Measurements from ENCODE around the gene RAVER2. TPM values are rescaled to one million over a fixed set of nuclear protein-coding genes. Genes with fewer than 3 reads are reported as not detected.
"Not testable (repeated sequence)": the region's sequence is repeated elsewhere in the genome, so short reads cannot be mapped to it uniquely, and the experiment has no call there.

The RAVER2 gene
- total RNA-seq, 2 experiments from 2014 or later, result 0.70 to 1.2 TPM

- no peaks in the 10 kb centered on the region for H3K36me3 Mint-ChIP-seq (ENCODE audit: low read depth)
- CTCF ChIA-PET, result interaction anchor here (0.7 kb wide), 1 partner anchor 785 kb away, joined by 3 read pairs; no protein-coding TSS in a partner anchor
Measured at GRCh38 chr1:64750875-64751274, 6.0 kb downstream of the RAVER2 start.

DNA sequence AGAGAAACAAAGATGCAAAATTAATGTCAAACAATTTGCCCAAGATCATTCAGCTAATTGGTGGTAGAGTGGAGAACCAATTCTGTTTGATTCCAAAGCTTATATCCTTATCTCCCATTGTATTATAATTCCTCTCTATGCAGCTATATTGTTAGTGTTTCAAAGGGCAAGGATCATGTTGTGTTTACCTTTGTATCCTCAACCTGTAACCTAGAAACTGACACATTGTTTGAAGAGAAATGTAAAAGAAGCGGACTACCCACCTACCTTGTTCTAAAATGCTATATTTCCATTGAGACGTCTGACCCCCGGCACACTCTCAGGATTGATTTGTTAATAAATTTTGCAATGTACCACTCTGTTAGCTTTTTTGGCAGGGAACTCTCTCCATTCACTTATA lies 9.3 kb downstream of the RAVER2 start:
- DNase-seq (no peak), ATAC-seq (no peak)
- Mint-ChIP-seq H3K27me3 (ENCODE audit: low read depth) (peaks cover 12% of the 10 kb centered on the region), H3K36me3 (ENCODE audit: low read depth) (no peaks in the 10 kb centered on the region), H3K27ac (no peak overlapping the region), H3K4me3 (no peak overlapping the region), H3K4me1 (ENCODE audit: low read depth) (no peaks in the 10 kb centered on the region), H3K9me3 (ENCODE audit: insufficient read depth) (no peaks in the 10 kb centered on the region)
- POLR2A ChIA-PET, result no interaction called here
- CTCF ChIA-PET, result interaction anchor here (1.6 kb wide), 1 partner anchor 69 kb away, joined by 5 read pairs; no protein-coding TSS in a partner anchor

More at GRCh38 chr1:64750875-64751274, 6.0 kb downstream of the RAVER2 start:
- DNase-seq, result no peak
- Mint-ChIP-seq H3K9me3 (ENCODE audit: insufficient read depth) (no peaks in the 10 kb centered on the region), H3K4me1 (ENCODE audit: low read depth) (peaks cover 1% of the 10 kb centered on the region), H3K27ac (no peak overlapping the region), H3K27me3 (ENCODE audit: low read depth) (peaks cover 18% of the 10 kb centered on the region), H3K4me3 (no peak overlapping the region)
- ATAC-seq, result no peak
- POLR2A ChIA-PET, result no interaction called here

- Mint-ChIP-seq H3K36me3 (ENCODE audit: low read depth) (no peaks in the 10 kb centered on the region), H3K4me3 (no peak overlapping the region), H3K4me1 (ENCODE audit: low read depth) (no peaks in the 10 kb centered on the region), H3K27ac (no peak overlapping the region), H3K27me3 (ENCODE audit: low read depth) (peaks cover 14% of the 10 kb centered on the region), H3K9me3 (ENCODE audit: insufficient read depth) (no peaks in the 10 kb centered on the region)
- DNase-seq, result no peak
- no peak for ATAC-seq
- ChIA-PET CTCF (no interaction called here), POLR2A (no interaction called here)
Measured at GRCh38 chr1:64755361-64755760, 10.5 kb downstream of the RAVER2 start.

DNA sequence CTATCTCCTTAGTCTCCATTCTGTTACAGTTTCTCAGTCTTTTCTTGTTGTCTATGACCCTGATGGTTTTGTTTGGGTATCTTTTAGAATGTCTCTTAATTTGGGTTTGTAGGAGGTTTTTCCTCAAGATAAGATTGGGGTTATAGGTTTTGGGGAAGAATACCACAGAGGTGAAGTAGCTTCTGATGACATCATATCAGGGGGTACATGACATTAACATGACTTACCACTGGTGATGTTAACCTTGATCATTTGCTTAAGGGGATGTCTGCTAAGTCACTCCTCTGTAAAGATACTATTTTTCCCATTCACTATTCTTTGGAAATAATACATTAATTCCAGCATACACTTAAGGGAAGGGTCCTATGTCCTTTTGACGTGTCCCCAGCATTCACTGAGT lies 11.9 kb downstream of the RAVER2 start:
- POLR2A ChIA-PET, result no interaction called here
- Mint-ChIP-seq H3K9me3 (ENCODE audit: insufficient read depth) (no peaks in the 10 kb centered on the region), H3K4me3 (no peak overlapping the region), H3K4me1 (ENCODE audit: low read depth) (no peaks in the 10 kb centered on the region), H3K27me3 (ENCODE audit: low read depth) (peaks cover 10% of the 10 kb centered on the region), H3K27ac (no peak overlapping the region), H3K36me3 (ENCODE audit: low read depth) (no peaks in the 10 kb centered on the region)
- no peak for DNase-seq
- ATAC-seq, result no peak
- CTCF ChIA-PET, result interaction anchor here (1.2 kb wide), 1 partner anchor 13 kb away, joined by 3 read pairs; no protein-coding TSS in a partner anchor

GRCh38 chr1:64757213-64757612 lies 12.3 kb downstream of the RAVER2 start:
- Mint-ChIP-seq H3K36me3 (ENCODE audit: low read depth) (no peaks in the 10 kb centered on the region), H3K9me3 (ENCODE audit: insufficient read depth) (no peaks in the 10 kb centered on the region), H3K4me1 (ENCODE audit: low read depth) (no peaks in the 10 kb centered on the region), H3K27ac (no peak overlapping the region), H3K4me3 (no peak overlapping the region), H3K27me3 (ENCODE audit: low read depth) (peaks cover 8% of the 10 kb centered on the region)
- DNase-seq, result no peak
- POLR2A ChIA-PET, result no interaction called here
- no peak for ATAC-seq
- CTCF ChIA-PET, result interaction anchor here (1.0 to 1.2 kb wide), 2 partner anchors 11 to 13 kb away, joined by 3 to 4 read pairs; no protein-coding TSS in a partner anchor

- ATAC-seq (no peak), DNase-seq (no peak)
- Mint-ChIP-seq H3K4me1 (ENCODE audit: low read depth) (no peaks in the 10 kb centered on the region), H3K36me3 (ENCODE audit: low read depth) (no peaks in the 10 kb centered on the region), H3K4me3 (no peak overlapping the region), H3K9me3 (ENCODE audit: insufficient read depth) (no peaks in the 10 kb centered on the region), H3K27ac (no peak overlapping the region), H3K27me3 (ENCODE audit: low read depth) (peaks cover 8% of the 10 kb centered on the region)
- CTCF ChIA-PET, result interaction anchor here (1.0 to 1.2 kb wide), 2 partner anchors 12 to 14 kb away, joined by 3 to 4 read pairs; no protein-coding TSS in a partner anchor
- POLR2A ChIA-PET, result no interaction called here
Measured at GRCh38 chr1:64758233-64758632, 13.4 kb downstream of the RAVER2 start.

DNA sequence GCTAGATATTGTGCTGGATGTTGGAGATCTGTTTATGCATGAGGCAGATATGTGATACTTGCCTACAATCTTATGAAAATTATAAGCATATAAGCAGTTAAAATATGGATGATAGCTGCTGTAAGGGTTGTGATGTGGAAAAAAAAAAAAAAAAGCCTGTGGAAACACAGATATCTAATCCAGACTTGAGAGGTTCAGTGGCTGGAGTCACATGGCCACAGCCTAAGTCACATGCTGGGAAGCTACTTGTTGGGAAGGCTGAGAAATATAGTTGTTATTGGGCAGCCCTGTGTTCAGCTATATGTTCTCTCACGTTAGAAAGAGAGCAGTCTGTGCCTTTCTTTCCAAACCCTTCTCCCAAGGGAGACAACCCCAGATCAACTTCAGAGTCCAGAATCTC lies 15.1 kb downstream of the RAVER2 start:
- ChIA-PET CTCF (interaction anchor here (1.2 kb wide), 1 partner anchor 45 kb away, joined by 3 read pairs; no protein-coding TSS in a partner anchor), POLR2A (no interaction called here)
- DNase-seq (no peak), ATAC-seq (no peak)
- no peak overlapping the region for H3K27ac Mint-ChIP-seq
- no peak overlapping the region for H3K4me3 Mint-ChIP-seq
- H3K36me3 Mint-ChIP-seq (ENCODE audit: low read depth), result no peaks in the 10 kb centered on the region
- H3K9me3 Mint-ChIP-seq (ENCODE audit: insufficient read depth), result no peaks in the 10 kb centered on the region
- H3K4me1 Mint-ChIP-seq (ENCODE audit: low read depth), result no peaks in the 10 kb centered on the region
- H3K27me3 Mint-ChIP-seq (ENCODE audit: low read depth), result peaks cover 8% of the 10 kb centered on the region

GRCh38 chr1:64765012-64765411 lies 20.1 kb downstream of the RAVER2 start:
- CTCF ChIA-PET, result interaction anchor here (1.4 kb wide), 1 partner anchor 21 kb away, joined by 5 read pairs; the partner anchor contains the start of gene RAVER2
- Mint-ChIP-seq H3K4me1 (ENCODE audit: low read depth) (peaks cover 2% of the 10 kb centered on the region), H3K27ac (no peak overlapping the region), H3K36me3 (ENCODE audit: low read depth) (no peaks in the 10 kb centered on the region), H3K9me3 (ENCODE audit: insufficient read depth) (no peaks in the 10 kb centered on the region), H3K27me3 (ENCODE audit: low read depth) (peaks cover 2% of the 10 kb centered on the region), H3K4me3 (no peak overlapping the region)
- POLR2A ChIA-PET, result no interaction called here
- DNase-seq (no peak), ATAC-seq (no peak)

GRCh38 chr1:64765826-64766225 lies 21.0 kb downstream of the RAVER2 start:
- no peaks in the 10 kb centered on the region for H3K9me3 Mint-ChIP-seq (ENCODE audit: insufficient read depth)
- peaks cover 6% of the 10 kb centered on the region for H3K4me1 Mint-ChIP-seq (ENCODE audit: low read depth)
- no peak overlapping the region for H3K4me3 Mint-ChIP-seq
- ATAC-seq, result no peak
- ChIA-PET CTCF (interaction anchor here (1.0 to 1.4 kb wide), 3 partner anchors 10 to 497 kb away, joined by 3 to 5 read pairs (median 3); partner anchors contain the start of gene RAVER2), POLR2A (interaction anchor here (0.5 kb wide), 1 partner anchor 28 kb away, joined by 4 read pairs; no protein-coding TSS in a partner anchor)
- H3K36me3 Mint-ChIP-seq (ENCODE audit: low read depth), result no peaks in the 10 kb centered on the region
- H3K27me3 Mint-ChIP-seq (ENCODE audit: low read depth), result no peaks in the 10 kb centered on the region
- H3K27ac Mint-ChIP-seq, result no peak overlapping the region
- DNase-seq, result no peak

DNA sequence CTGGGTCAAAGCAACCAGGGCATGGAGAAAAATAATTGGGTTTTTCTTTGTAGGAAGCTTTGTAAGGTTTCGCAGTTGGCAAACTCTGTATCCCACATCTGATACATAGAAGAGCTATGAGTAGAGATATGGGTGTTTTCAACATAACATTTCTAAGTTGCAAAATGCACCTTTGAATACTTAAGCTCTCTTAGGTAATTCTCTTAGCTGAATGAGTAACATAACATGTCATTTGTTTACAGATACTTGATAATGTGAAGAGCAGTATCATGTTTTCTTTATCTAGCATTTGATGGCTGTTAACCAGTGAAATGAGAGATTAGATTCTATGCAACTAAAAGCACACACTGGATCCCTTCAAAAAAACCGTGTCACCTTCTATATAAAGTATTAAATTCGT lies 21.6 kb downstream of the RAVER2 start:
- peaks cover 6% of the 10 kb centered on the region for H3K4me1 Mint-ChIP-seq (ENCODE audit: low read depth)
- no peak overlapping the region for H3K27ac Mint-ChIP-seq
- ChIA-PET CTCF (interaction anchor here (1.0 to 1.3 kb wide), 2 partner anchors 9 to 498 kb away, joined by 3 read pairs; no protein-coding TSS in a partner anchor), POLR2A (no interaction called here)
- ATAC-seq, result no peak
- no peaks in the 10 kb centered on the region for H3K36me3 Mint-ChIP-seq (ENCODE audit: low read depth)
- H3K4me3 Mint-ChIP-seq, result no peak overlapping the region
- DNase-seq, result no peak
- H3K27me3 Mint-ChIP-seq (ENCODE audit: low read depth), result no peaks in the 10 kb centered on the region
- no peaks in the 10 kb centered on the region for H3K9me3 Mint-ChIP-seq (ENCODE audit: insufficient read depth)

GRCh38 chr1:64769482-64769881 lies 24.6 kb downstream of the RAVER2 start:
- no peak overlapping the region for H3K27ac Mint-ChIP-seq
- H3K4me3 Mint-ChIP-seq, result no peak overlapping the region
- H3K27me3 Mint-ChIP-seq (ENCODE audit: low read depth), result no peaks in the 10 kb centered on the region
- peaks cover 6% of the 10 kb centered on the region for H3K4me1 Mint-ChIP-seq (ENCODE audit: low read depth)
- ChIA-PET POLR2A (no interaction called here), CTCF (interaction anchor here (0.9 kb wide), 1 partner anchor 25 kb away, joined by 3 read pairs; no protein-coding TSS in a partner anchor)
- ATAC-seq, result no peak
- no peak for DNase-seq
- no peaks in the 10 kb centered on the region for H3K9me3 Mint-ChIP-seq (ENCODE audit: insufficient read depth)
- H3K36me3 Mint-ChIP-seq (ENCODE audit: low read depth), result no peaks in the 10 kb centered on the region

DNA sequence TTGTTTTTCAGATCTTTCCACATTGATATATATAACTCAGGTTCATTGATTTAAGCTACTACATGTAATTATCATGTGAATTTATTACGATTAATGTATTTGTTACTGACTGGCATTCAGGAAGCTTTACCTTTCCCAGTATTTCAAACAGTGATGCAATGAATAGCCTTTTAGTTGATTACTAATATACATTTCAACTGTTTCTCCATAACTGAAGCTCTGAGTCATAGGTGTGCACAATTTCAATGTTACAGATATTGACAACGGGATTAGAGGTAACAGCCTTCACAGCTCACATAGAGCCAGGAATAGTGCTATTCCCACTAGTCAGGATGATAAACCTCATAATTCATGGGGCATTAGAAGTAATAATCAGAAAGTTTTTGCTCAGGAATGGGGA lies 25.1 kb downstream of the RAVER2 start:
- no peaks in the 10 kb centered on the region for H3K36me3 Mint-ChIP-seq (ENCODE audit: low read depth)
- no peak overlapping the region for H3K4me3 Mint-ChIP-seq
- CTCF ChIA-PET, result interaction anchor here (0.9 kb wide), 1 partner anchor 26 kb away, joined by 3 read pairs; no protein-coding TSS in a partner anchor
- peaks cover 6% of the 10 kb centered on the region for H3K4me1 Mint-ChIP-seq (ENCODE audit: low read depth)
- no peaks in the 10 kb centered on the region for H3K9me3 Mint-ChIP-seq (ENCODE audit: insufficient read depth)
- ATAC-seq (no peak), DNase-seq (no peak)
- POLR2A ChIA-PET, result no interaction called here
- no peaks in the 10 kb centered on the region for H3K27me3 Mint-ChIP-seq (ENCODE audit: low read depth)
- H3K27ac Mint-ChIP-seq, result no peak overlapping the region

DNA sequence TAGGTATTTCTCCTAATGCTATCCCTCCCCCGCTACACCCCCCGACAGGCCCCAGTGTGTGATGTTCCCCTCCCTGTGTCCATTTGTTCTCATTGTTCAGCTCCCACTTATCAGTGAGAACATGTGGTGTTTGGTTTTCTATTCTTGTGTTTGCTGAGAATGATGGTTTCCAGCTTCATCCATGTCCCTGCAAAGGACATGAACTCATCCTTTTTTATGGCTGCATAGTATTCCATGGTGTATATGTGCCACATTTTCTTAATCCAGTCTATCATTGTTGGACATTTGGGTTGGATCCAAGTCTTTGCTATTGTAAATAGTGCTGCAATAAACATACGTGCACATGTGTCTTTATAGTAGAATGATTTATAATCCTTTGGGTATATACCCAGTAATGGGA lies 28.4 kb downstream of the RAVER2 start:
- ATAC-seq; DNase-seq; H3K9me3 Mint-ChIP-seq (ENCODE audit: insufficient read depth); H3K27ac Mint-ChIP-seq; H3K4me1 Mint-ChIP-seq (ENCODE audit: low read depth); H3K4me3 Mint-ChIP-seq; POLR2A ChIA-PET; H3K36me3 Mint-ChIP-seq (ENCODE audit: low read depth); CTCF ChIA-PET; H3K27me3 Mint-ChIP-seq (ENCODE audit: low read depth): not testable (repeated sequence)

Measured in activated CD8-positive, alpha-beta T cell treated with anti-CD3 and anti-CD28 coated beads, Interleukin-2, amount 10 ng/mL, durations not matched to agents 7 days and 5 days (primary cell).